ENCODE results near the gene C14orf119. TPM values are rescaled to one million over a fixed set of nuclear protein-coding genes. Genes with fewer than 3 reads are reported as not detected.

Gene C14orf119
- total and polyA plus RNA-seq, 9 of the 15 experiments (the other 6 are each of a cell fraction or from before 2014, with no cell fraction given): 36.7 to 251 (median 51.8) TPM

DNA sequence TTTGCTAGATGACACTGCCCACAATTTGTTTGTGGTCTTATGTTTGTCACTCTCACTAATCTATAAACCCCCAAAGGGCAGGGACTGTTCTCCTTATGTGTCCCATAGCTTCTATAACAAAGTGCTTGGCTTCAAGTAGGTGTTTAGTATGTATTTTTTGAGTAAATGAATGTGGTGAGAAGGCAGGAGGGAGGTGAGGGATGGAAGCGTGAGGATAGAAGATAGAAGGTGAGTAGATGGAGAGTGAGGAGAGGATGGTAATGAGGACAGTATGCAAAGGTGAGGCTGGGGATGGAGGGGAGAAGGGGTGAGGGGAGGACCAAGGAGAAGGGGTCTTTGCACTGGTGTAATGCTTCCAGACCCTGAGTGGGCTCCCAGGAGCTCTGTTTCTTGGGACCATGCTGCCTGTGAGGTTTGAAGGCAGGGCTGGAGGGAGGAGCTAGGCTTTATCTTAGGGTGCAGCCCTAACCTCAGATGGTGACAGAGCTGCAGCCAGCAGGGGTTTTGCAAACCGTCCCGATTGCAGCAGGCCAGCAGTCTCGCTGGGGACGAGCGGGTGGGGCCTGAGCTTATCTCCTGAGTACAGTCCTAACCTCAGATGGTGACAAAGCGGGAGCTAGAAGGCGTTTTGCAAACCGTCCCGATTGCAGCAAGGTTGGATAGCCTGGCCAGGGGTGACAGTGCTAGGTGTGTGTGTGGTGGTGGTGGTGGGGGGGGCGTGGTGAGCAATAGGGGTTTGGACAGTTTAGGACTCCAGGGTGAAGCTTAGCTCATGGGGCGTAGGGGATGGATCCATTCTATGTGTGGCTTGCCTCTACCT lies 17.3 kb downstream of the C14orf119 start (continued):
- TF ChIP-seq ZBTB1 (CRISPR knock-in tag; IDR thresholded peaks at IDR 0.05; ENCODE audit: borderline replicate concordance, low read depth): no peak
- no peak for TF ChIP-seq ELF2 (CRISPR knock-in tag; IDR thresholded peaks at IDR 0.05)
- 0 out of 2 replicates have a peak, but pooled peaks have one; percentile 22 for TF ChIP-seq DNMT1 (IDR thresholded peaks at IDR 0.05)
- TF ChIP-seq EP300 (IDR thresholded peaks at IDR 0.05; ENCODE audit: low read length): peak; percentile 95
- 0 out of 2 replicates have a peak, but pooled peaks have one; percentile 40 for TF ChIP-seq CBX1 (IDR thresholded peaks at IDR 0.05; ENCODE audit: low read depth)
- TF ChIP-seq LCOR (CRISPR knock-in tag; IDR thresholded peaks at IDR 0.05): peak; percentile 99
- TF ChIP-seq CBFB (CRISPR knock-in tag; IDR thresholded peaks at IDR 0.05): peak; percentile 100
- TF ChIP-seq, protein P1, sequence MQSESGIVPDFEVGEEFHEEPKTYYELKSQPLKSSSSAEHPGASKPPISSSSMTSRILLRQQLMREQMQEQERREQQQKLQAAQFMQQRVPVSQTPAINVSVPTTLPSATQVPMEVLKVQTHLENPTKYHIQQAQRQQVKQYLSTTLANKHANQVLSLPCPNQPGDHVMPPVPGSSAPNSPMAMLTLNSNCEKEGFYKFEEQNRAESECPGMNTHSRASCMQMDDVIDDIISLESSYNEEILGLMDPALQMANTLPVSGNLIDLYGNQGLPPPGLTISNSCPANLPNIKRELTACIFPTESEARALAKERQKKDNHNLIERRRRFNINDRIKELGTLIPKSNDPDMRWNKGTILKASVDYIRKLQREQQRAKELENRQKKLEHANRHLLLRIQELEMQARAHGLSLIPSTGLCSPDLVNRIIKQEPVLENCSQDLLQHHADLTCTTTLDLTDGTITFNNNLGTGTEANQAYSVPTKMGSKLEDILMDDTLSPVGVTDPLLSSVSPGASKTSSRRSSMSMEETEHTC (IDR thresholded peaks at IDR 0.05): peak; percentile 59; the same call in 1 of the 2 replicates
- TF ChIP-seq ESRRA (IDR thresholded peaks at IDR 0.05; ENCODE audit: borderline replicate concordance, low read depth): peak; percentile 96; the same call in 1 of the 2 replicates
- 0 out of 2 replicates have a peak, but pooled peaks have one; percentile 43 for TF ChIP-seq HMG20A (CRISPR knock-in tag; conservative IDR thresholded peaks at IDR 0.05)
- TF ChIP-seq PPARD (CRISPR knock-in tag; IDR thresholded peaks at IDR 0.05): no peak
- TF ChIP-seq CREBBP (IDR thresholded peaks at IDR 0.05; ENCODE audit: low read depth, low read length): no peak
- TF ChIP-seq SREBF2 (CRISPR knock-in tag; IDR thresholded peaks at IDR 0.05): no peak
- TF ChIP-seq FOXA3 (CRISPR knock-in tag; conservative IDR thresholded peaks at IDR 0.05 in 1 of 2, IDR thresholded peaks at IDR 0.05 in 1 of 2): peak in 1 of 2 experiments; percentile 57; a peak in 1 of 4 replicates
- peak; percentile 48; the same call in 1 of the 2 replicates for TF ChIP-seq EP400 (IDR thresholded peaks at IDR 0.05)
- TF ChIP-seq ZNF644 (tag; IDR thresholded peaks at IDR 0.05; ENCODE audit: low read depth): peak; percentile 82
- TF ChIP-seq, protein P2, sequence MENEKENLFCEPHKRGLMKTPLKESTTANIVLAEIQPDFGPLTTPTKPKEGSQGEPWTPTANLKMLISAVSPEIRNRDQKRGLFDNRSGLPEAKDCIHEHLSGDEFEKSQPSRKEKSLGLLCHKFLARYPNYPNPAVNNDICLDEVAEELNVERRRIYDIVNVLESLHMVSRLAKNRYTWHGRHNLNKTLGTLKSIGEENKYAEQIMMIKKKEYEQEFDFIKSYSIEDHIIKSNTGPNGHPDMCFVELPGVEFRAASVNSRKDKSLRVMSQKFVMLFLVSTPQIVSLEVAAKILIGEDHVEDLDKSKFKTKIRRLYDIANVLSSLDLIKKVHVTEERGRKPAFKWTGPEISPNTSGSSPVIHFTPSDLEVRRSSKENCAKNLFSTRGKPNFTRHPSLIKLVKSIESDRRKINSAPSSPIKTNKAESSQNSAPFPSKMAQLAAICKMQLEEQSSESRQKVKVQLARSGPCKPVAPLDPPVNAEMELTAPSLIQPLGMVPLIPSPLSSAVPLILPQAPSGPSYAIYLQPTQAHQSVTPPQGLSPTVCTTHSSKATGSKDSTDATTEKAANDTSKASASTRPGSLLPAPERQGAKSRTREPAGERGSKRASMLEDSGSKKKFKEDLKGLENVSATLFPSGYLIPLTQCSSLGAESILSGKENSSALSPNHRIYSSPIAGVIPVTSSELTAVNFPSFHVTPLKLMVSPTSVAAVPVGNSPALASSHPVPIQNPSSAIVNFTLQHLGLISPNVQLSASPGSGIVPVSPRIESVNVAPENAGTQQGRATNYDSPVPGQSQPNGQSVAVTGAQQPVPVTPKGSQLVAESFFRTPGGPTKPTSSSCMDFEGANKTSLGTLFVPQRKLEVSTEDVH (IDR thresholded peaks at IDR 0.05; ENCODE audit: low read depth, partially characterized antibody): peak; percentile 71
- no peak for TF ChIP-seq KAT2B (IDR thresholded peaks at IDR 0.05; ENCODE audit: low read depth, low read length)
- peak; percentile 84 for TF ChIP-seq CREM (IDR thresholded peaks at IDR 0.05; ENCODE audit: low read depth)
- TF ChIP-seq USF2 (CRISPR knock-in tag; IDR thresholded peaks at IDR 0.05): no peak
- TF ChIP-seq, protein P3, sequence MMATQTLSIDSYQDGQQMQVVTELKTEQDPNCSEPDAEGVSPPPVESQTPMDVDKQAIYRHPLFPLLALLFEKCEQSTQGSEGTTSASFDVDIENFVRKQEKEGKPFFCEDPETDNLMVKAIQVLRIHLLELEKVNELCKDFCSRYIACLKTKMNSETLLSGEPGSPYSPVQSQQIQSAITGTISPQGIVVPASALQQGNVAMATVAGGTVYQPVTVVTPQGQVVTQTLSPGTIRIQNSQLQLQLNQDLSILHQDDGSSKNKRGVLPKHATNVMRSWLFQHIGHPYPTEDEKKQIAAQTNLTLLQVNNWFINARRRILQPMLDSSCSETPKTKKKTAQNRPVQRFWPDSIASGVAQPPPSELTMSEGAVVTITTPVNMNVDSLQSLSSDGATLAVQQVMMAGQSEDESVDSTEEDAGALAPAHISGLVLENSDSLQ (IDR thresholded peaks at IDR 0.05): no peak; the same call in 1 of the 2 replicates

Data from K562 (cell line).